Spleen (tissue), 11 donors: ENCODE measurements around the gene HOXD10. TPM values are rescaled to one million over a fixed set of nuclear protein-coding genes. Genes with fewer than 3 reads are reported as not detected.

Experiments used
- DNase-seq: peaks from one replicate; pipeline ENCODE4 v3.0.0-alpha.2; 2020
- H3K27ac ChIP-seq, 8 donors: fragments of 200-600 bp; sonication (generic) in 7 of 8; 1 replicate in 4 of 8; 2 replicates in 4 of 8; pipeline versions ENCODE4 v1.5.0 to v1.8.0; 2016 to 2021; ENCODE audit warnings: inconsistent platforms in 4 of 8, mild to moderate bottlenecking in 4 of 8, moderate library complexity in 1 of 8
- H3K27me3 ChIP-seq, 7 donors: fragments of 200-600 bp; sonication (generic) in 6 of 7; replicated peaks in 1 of 7; 1 replicate in 4 of 7; 2 replicates in 3 of 7; pipeline versions ENCODE4 v1.5.0 to v1.8.0; 2016 to 2021; ENCODE audit warnings: inconsistent platforms in 3 of 7, mild to moderate bottlenecking in 1 of 7
- H3K36me3 ChIP-seq, 6 donors: fragments of 200-600 bp; sonication (generic) in 5 of 6; 1 replicate in 4 of 6; 2 replicates in 2 of 6; pipeline versions ENCODE4 v1.5.0 to v1.8.0; 2016 to 2021; ENCODE audit warnings: inconsistent platforms in 2 of 6
- H3K4me1 ChIP-seq, 6 donors: fragments of 200-600 bp; sonication (generic) in 5 of 6; 1 replicate in 3 of 6; 2 replicates in 3 of 6; pipeline versions ENCODE4 v1.5.0 to v1.8.0; 2016 to 2021; ENCODE audit warnings: inconsistent platforms in 3 of 6
- H3K4me3 ChIP-seq, 8 donors: fragments of 200-600 bp; sonication (generic) in 7 of 8; 1 replicate in 4 of 8; 2 replicates in 4 of 8; pipeline versions ENCODE4 v1.5.0 to v1.8.0; 2016 to 2021; ENCODE audit warnings: inconsistent platforms in 4 of 8, mild to moderate bottlenecking in 4 of 8, moderate library complexity in 2 of 8
- H3K9me3 ChIP-seq, 8 donors: fragments of 200-600 bp; sonication (generic) in 7 of 8; 1 replicate in 4 of 8; 2 replicates in 4 of 8; pipeline versions ENCODE4 v1.5.0 to v1.8.0; 2016 to 2021; ENCODE audit warnings: inconsistent platforms in 4 of 8
- CTCF ChIP-seq, 11 experiments: fragments of 200-600 bp in 7 of 11; fragments of 450-650 bp in 4 of 11; sonication (generic) in 4 of 11; IDR thresholded peaks in 8 of 11; conservative IDR thresholded peaks in 3 of 11; 1 replicate in 7 of 11; 2 replicates in 4 of 11; pipeline versions ENCODE4 v1.4.0 to v1.8.0; 2016 to 2021; ENCODE audit warnings: antibody characterized with exemption in 11 of 11, inconsistent platforms in 4 of 11, mild to moderate bottlenecking in 1 of 11
- POLR2A ChIP-seq, 3 donors: fragments of 450-650 bp; IDR thresholded peaks; one replicate each; pipeline ENCODE4 v1.5.1; 2017; ENCODE audit warnings: antibody characterized with exemption in 3 of 3, mild to moderate bottlenecking in 1 of 3
- POLR2AphosphoS5 ChIP-seq, 3 donors: sonication (generic); formaldehyde crosslinking; IDR thresholded peaks; one replicate each; pipeline ENCODE4 v1.5.1; 2017; ENCODE audit warnings: antibody characterized with exemption in 3 of 3
- WGBS, 5 donors: extraction: QIAGEN DNeasy Blood & Tissue Kit in 3 of 5; methylation state at CpG; one replicate each; pipeline versions ENCODE4 v1.1.5 to v1.1.7; 2013 to 2018; 5-methylcytosine and 5-hydroxymethylcytosine counted together
- intact Hi-C: fragments of 100-400 bp; cut with DNase I; formaldehyde crosslinking; loops from one replicate; pipeline ENCODE4 v1.15.0; 2023; ENCODE audit warnings: low total_unique reads
- polyA plus RNA-seq, 3 donors: library from polyadenylated mRNA; stranded (reverse); fragments of 200-250 nt; gene quantifications; one replicate each; pipeline ENCODE4 v1.2.1, GENCODE V29; 2013
- total RNA-seq, 7 donors: library from RNA; depleted of rRNA in 3 of 7; stranded (reverse); fragments of >200 nt in 3 of 7; fragmentation: NEBNext Ultra II Directional in 4 of 7; extraction: Animal tissue kit (Norgen Biotek cat#: 25700) in 4 of 7; gene quantifications; one replicate each; pipeline versions ENCODE4 v1.1.0 to v1.2.1, GENCODE V29; 2016 to 2021
- donor health status: healthy with polysubstance abuse.
- donor health status: DM: no; HTN: no; CAD: no; lungs with moderate emphysema.
- donor health status: DM: no; HTN: no; CAD: no.
- donor health status: Bipolar disorder and iron deficiency.
- donor health status: healthy.
- donor health status: DM: no; HTN: no; CAD: no.
- donor health status: DM: yes; HTN: yes; CAD: no.

Gene HOXD10
- total and polyA plus RNA-seq, 10 donors = 0.06 TPM; not detected in 9

GRCh38 chr2:176088937-176089842 lies 27.4 kb upstream of the HOXD10 start:
- 5 to 11% (median 7%) methylated on average over 6 of the region's 6 CpGs for WGBS, 5 donors
- no peak overlapping the region for H3K27ac ChIP-seq
- H3K27me3 ChIP-seq = peaks cover 28 to 100% (median 100%) of the 10 kb centered on the region in 7 donors
- TF ChIP-seq CTCF (IDR thresholded peaks at IDR 0.05 in 8 of 11, conservative IDR thresholded peaks at IDR 0.05 in 3 of 11) (no peak), POLR2AphosphoS5 (IDR thresholded peaks at IDR 0.05) (no peak)
- peaks cover 0 to 3% (median 0%) of the 10 kb centered on the region in 8 donors for H3K9me3 ChIP-seq
- H3K4me3 ChIP-seq = no peak overlapping the region
- DNase-seq = no peak
- H3K4me1 ChIP-seq = peaks cover 13 to 58% (median 34%) of the 10 kb centered on the region in 6 donors
- H3K36me3 ChIP-seq = no peaks in the 10 kb centered on the region
- intact Hi-C loops = loop anchor here (5.0 kb wide), 1 partner anchor 722 kb away; no protein-coding TSS in a partner anchor

GRCh38 chr2:176089843-176090395 lies 26.7 kb upstream of the HOXD10 start:
- peaks cover 13 to 52% (median 32%) of the 10 kb centered on the region in 6 donors for H3K4me1 ChIP-seq
- DNase-seq = no peak
- intact Hi-C loops = loop anchor here (5.0 kb wide), 1 partner anchor 723 kb away; no protein-coding TSS in a partner anchor
- no peak overlapping the region for H3K4me3 ChIP-seq
- no peak overlapping the region for H3K27ac ChIP-seq
- TF ChIP-seq POLR2A (IDR thresholded peaks at IDR 0.05) (no peak), CTCF (IDR thresholded peaks at IDR 0.05 in 8 of 11, conservative IDR thresholded peaks at IDR 0.05 in 3 of 11) (no peak), POLR2AphosphoS5 (IDR thresholded peaks at IDR 0.05) (no peak)
- no peaks in the 10 kb centered on the region for H3K9me3 ChIP-seq
- H3K36me3 ChIP-seq = no peaks in the 10 kb centered on the region
- peaks cover 32 to 100% (median 100%) of the 10 kb centered on the region in 7 donors for H3K27me3 ChIP-seq

- TF ChIP-seq CTCF (IDR thresholded peaks at IDR 0.05 in 8 of 11, conservative IDR thresholded peaks at IDR 0.05 in 3 of 11) = no peak
- Histone ChIP-seq H3K4me3 (no peak overlapping the region), H3K27ac (no peak overlapping the region), H3K36me3 (no peaks in the 10 kb centered on the region), H3K9me3 (no peaks in the 10 kb centered on the region), H3K27me3 (peaks cover 32 to 100% (median 100%) of the 10 kb centered on the region in 7 donors), H3K4me1 (peaks cover 13 to 43% (median 28%) of the 10 kb centered on the region in 6 donors)
- intact Hi-C loops = no loop called here
- 12 to 21% (median 19%) methylated on average over 5 of the region's 5 CpGs for WGBS, 5 donors
- DNase-seq = no peak
Measured at GRCh38 chr2:176090862-176091261, 25.7 kb upstream of the HOXD10 start.
